T-helper 2 cell (primary cell): ENCODE data around the gene PDE4D.
A peak's percentile ranks its signal among the peaks of the same experiment; 100 is the strongest.

Experiments
- DNase-seq, 5 experiments: peaks; one replicate each; pipeline versions ENCODE4 v3.0.0 to v3.0.0-alpha.2; 2012 to 2022

The PDE4D gene

DNA sequence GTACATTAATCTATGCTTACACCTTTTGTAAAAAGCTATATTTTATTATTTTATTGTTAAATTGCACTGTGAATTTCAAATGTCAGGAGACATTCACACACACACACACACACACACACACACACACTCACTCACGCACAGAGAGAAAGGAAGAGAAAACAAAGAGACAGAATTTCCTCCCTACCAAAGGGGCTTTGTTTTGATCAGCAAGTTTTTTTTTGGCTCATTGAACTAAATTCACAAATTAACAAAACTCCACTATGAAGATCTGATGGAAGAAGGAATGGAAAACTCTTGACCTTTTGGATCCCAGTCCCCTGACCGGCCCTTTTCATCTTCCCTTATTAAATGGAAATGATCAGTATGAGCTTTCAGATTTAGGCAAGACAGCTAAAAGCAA, 161.2 kb downstream of the PDE4D start:
- no peak for DNase-seq

DNA sequence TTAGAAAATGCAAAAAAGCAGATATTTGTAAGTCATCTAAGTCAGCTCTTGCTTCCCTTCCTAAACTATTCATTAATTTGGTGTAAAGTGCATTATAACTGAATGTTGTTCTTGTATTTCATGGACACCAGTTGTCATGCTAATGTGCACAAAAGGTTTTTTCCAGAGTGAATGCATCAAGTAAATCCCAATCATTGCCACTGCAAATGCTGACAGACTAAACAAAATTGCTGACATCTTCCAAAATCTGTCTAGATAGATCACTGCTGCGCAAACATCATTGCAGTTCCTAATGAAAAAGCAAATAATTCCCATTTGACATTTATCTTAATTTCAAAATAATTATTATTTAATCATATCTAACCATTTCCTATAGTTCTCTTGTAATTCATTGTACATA, 161.7 kb downstream of the PDE4D start:
- no peak for DNase-seq

DNA sequence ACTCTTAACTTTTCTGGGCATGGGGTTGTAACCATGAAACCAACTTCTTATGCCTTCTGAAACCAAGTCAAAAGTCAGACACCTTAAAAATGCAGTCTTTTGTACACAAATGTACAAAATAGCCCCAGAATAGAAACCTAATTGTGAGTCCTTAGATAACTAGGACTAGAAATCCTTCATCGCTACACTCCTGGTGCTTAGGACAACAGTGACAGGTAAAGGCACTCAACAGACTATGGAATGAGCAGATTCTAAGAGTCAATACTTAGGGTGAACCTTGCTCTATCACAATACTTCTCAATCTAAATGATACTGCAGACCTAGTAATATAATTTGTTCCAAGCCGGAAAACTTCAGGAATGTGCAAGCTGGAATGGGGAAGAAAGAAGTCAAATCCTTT, 163.7 kb downstream of the PDE4D start:
- no peak for DNase-seq

GRCh38 chr5:59729357-59729756, 164.2 kb downstream of the PDE4D start:
- DNase-seq: no peak

GRCh38 chr5:59728356-59728755, 165.2 kb downstream of the PDE4D start:
- DNase-seq: no peak

DNA sequence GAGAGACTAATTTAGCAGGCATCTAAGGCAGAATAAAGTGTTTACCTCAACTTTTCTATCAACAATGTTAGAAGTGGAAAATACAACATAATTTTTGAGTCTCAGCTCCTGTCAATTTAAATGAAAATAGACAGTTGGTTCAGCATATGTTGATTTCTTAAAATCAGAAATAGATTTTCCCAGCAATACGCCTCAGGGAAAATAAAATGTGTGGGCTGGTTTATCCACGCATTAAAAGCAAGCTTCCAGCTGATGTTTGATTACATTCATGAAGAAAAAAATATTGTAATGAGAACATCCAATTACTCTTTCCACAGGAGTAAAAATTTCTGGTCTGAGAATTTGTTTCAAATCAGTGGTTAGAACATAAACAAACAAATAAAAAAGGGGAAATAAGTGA, 166.3 kb downstream of the PDE4D start:
- no peak for DNase-seq

DNA sequence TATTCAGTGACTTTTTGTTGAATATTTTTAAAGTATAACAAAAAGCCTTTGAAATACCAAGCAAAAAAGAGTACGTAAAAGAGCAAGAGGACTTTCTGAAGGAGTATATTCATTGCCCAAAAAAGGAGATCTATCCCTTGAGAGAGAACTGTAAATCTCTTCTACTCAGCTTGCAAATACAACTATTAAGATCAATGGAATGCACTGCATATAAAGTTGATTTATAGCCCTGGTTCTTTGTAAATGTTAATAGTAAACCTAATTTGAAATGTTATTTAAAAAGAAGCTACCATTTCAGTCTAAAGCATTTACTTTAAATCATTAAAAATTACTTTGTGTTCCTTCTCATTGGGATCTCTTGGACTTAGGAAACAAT, 168.1 kb downstream of the PDE4D start:
- no peak for DNase-seq

DNA sequence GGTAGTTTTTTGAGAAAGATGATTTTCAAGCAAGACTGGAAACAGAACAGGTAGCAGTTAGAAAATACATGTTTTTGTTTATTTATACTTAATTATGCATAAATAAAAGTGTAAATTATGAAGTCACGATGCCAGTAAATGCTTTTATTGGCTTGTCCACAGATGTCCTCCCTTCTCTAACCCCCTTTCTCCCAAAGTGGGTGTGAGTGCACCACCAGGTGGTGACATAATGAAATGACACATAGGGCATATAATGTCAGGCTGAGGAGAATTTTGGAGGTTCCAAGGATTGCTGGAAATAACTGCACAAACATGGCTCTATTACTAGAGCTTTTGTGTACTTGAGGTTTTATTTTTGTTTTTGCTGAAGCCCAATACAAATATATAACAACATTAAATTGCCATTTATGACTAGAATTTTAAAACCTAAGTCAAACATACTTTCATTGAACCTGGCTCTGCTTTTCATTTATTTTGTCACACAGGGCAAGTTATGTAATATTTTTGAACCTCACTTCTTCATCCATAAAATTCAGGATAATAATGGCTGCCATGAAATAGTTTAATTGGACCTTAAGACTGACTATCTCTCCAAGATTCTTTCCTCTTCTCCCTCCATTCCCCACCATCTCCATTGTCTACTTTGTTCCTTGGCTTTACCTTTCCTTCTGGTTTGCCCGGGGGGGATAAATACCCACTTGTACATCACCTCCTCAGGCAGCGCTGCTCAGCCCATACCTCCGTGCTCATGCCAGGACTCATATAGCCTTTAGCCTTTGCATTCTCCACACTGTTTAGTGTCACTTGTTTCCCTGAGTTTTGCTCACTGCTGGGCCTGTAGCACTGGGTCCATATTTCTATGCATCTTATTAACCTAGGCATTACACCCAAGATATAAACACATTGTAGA, 168.8 kb downstream of the PDE4D start:
- DNase-seq: peak in 1 of 5 experiments; percentile 13

- DNase-seq: no peak
These were observed 170.7 kb downstream of the PDE4D start for GRCh38 chr5:59722874-59723273.

DNA sequence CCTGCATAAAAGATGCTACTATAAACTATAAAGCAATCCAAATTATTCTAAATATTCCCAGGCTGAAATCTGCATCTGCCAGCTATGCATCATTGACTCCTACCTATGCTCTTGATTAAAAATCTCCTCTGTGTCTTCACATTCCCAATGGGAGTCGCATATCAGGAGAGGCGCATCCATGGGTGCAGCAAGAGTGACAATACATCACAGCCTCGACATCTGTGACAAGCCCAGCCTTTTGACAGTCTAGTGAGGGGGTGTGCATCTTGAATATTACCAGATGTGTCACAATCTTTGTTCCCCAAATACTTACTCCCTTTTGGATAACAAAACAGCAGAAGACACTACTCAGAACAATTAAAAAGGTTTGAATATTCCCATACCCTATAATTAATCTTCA, 171.8 kb downstream of the PDE4D start:
- no peak for DNase-seq

DNA sequence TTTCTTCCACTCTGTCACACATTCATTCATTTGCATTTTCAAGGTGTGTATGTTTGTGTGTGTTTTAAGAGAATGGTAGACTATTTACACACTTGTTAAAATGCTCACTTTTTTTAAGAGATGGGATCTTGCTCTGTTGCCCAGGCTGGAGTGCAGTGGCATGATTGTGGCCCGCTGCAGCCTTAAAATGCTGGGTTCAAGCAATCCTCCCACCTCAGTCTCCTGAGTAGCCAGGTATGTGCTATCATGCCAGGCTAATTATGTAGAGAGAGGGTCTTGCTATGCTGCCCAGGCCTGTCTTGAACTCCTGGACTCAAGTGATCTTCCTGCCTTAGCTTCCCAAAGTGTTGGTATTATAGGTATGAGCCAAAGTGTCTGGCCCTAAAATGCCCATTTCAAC, 173.5 kb downstream of the PDE4D start:
- DNase-seq: no peak

DNA sequence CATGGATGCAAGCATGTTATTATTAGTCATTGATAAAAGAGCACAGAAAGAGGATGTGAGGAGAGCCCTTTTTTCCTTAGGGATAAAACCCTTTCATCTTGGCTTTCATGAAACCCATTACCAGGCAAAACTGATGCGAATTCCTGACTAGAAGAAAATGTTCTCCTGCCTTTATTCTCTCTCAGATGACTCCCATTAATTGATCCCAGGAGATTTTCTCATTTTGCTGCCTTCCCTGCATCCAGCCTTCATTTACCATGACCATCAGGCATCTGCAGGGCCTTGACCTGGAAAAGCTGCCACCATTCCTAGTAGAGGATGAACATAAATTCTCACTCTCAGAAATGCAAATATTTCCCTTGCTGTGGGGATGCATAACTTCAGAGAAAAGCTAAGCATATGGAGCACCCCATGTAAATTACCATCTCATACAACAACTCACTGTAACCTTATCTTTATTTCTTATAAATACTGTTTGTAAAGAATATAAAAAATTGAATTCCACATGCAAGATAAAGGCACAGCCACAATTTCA, 176.5 kb downstream of the PDE4D start:
- no peak for DNase-seq

DNA sequence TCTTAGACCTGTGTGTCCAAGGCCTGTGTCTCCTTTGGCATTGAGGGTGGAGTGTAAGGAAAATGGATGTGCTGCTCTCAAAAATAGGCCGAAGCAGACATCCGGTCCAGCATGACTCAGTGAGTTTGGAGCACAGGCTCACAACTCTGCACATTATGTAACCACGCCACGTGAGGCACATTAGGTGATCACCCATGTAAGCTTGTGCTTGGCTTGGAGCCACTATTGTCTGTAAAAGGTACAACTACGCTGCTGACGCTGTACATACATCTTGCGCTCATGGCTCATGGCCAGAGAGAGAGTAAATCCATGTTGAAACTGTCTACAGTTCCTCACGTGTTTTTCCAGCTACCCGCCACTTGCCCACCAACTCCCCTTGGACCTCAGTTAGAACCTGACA, 177.5 kb downstream of the PDE4D start:
- DNase-seq: no peak

- DNase-seq: no peak
These were observed 178.3 kb downstream of the PDE4D start for GRCh38 chr5:59715228-59715627.

DNA sequence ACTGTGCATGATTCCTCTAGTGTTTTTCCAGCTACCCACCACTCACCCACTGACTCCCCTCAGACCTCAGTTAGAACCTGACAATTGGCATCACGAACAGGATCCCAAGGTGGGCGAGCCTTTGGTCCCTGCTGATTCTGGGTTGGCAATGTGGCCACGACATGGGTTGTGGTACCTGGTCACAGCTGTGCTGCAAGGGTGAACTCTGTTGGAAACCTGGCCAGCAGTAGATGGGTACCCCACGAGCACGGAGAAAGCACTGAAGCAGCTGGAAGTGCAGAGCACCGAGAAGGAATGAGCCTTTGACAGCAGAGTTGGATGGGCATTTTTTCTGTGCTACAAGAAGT, 180.1 kb downstream of the PDE4D start:
- DNase-seq: no peak

GRCh38 chr5:59712836-59713497, 180.6 kb downstream of the PDE4D start:
- peak in 1 of 5 experiments; percentile 22 for DNase-seq

- no peak for DNase-seq
These were observed 182.2 kb downstream of the PDE4D start for GRCh38 chr5:59711310-59711709.

DNA sequence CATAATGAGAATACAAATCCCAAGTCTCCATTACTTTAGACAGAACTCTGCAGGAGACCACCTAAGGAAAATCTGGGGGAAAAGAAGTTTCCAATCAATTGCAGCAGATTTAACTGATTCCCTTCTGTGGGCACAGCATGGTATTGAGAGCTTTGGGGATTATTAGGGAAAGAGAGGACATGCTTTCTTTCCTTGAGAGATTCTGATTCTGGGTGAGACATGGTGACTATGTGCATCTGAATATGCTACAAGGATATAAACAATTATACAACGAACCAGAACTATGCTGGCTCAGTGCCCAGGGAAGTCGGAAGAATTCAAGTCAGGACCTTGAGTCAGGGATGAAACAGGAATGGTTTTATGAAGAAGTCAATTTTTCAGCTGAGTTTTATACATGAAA, 183.7 kb downstream of the PDE4D start:
- DNase-seq: no peak

DNA sequence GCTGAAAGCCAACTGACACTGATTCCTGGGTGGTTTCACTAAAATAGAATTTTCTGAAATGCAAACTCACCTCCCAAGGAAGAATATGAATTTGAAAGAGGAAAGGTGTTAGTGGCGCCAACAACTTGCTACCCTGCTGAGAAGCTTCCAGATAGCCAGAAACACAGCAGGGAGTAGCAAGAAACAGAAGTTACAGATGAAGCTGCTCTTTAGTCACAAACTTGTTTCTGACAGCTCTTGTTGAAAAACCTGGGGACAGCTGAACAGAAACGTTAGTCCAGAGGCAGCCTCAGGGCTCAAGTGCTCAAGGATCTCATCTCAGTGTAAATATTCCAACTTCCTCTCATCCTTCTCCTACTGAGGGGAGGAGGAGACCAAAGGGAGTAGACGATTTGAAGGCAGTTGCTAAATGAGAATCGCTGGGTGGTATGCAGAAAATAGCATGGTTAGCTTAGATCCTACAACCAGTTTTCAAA, 184.1 kb downstream of the PDE4D start:
- no peak for DNase-seq

DNA sequence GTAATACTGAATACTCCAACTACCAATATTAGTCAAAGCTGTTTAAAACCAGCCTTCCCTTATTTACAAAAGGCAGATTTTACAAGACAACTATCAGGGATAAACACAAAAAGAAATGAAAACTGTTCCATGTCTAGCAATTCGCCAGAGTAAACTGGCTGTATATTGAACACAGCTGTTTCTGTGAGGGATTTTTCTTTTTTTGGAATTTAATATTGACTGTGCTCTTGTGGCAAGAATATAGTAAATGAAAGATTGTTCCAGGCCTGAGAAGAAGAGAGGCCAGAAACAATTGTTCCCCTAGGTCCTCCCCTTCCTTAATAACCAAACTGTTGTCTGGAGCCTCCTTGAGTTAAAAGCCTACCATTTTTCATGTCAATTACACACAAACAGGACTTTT, 188.6 kb downstream of the PDE4D start:
- no peak for DNase-seq

DNA sequence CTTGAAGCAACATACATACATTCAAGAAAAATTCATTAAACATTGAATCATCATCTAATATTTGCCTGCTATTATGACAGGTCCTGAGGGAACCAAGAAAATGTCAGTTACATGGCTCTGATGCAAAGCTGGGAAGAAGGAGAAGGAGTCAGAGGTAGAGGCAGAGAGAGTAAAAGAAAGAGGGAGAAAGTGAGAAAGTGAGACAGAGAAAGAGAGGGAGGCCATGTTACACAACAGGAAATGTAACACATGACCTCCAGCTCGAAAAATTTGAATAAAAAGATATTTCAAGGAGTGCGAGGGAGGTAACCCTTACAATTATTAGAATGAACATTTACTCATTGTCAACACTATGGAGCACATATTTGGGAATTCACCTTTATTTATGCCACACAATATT, 189.7 kb downstream of the PDE4D start:
- DNase-seq: no peak

DNA sequence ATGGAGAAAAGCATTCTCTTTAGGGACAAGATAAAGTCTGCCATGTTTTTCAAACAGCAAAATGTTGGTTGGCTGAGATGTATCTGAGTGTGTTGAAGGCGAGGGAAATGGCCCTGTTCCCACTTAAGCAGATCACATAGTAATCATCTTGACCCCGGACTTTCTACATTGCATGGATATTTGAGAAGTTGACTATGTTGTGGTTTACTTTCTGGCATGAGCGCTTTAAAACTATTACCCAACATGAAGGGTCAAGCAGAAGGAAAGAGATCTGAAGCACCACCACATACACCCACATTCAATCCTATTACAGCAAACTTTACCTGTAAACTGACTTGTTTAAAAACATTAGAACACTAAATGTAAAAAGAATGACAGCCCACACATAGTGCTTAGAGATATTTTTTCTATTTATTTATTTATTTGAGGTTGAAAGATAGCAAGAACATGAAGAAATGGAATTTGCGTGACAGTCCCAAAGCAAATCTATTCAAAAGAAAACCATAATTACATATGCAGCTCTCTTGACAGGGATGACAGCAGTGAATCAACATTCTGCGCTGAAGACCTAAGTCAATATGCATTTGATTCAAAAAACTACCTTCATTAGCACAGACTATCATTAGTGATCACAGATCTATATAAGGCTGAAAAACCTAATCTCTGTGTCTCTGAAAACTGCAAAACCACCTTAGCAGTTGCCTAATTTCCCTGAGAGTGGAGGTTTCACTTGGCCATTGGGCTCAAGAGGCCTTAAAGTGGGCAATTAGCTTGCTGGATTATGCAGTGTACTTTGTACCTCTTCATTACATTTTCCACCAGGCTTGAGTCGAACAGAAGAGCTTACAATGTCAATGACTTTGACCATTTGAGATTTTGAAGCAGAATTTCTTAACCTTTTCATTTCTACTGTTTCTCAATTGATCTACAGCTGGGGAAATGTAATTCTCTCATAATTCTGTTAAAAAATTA, 195.0 kb downstream of the PDE4D start:
- DNase-seq: no peak

DNA sequence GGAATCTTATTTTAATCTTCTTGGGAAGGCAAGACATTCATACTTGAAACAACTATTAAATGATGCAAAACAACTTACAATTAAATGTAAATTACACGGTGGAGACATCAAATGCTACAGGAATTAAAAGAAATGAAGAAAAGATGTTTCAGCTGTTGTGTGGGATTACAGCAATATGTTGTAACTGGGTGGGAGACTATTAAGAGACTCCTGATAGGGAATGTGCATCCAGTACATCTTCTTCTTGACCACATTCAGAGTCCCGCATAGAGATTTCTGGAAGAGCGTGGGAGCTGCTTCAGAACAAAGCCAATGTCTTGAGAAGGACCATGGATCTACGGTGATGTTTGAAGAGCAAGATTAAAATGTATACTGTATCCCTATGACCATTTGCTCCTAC, 199.1 kb downstream of the PDE4D start:
- no peak for DNase-seq
